Aorta (tissue), 5 donors: ENCODE measurements around the gene PRAMEF33. TPM values are rescaled to one million over a fixed set of nuclear protein-coding genes. Genes with fewer than 3 reads are reported as not detected.
"Not testable (repeated sequence)": the region's sequence is repeated elsewhere in the genome, so short reads cannot be mapped to it uniquely, and the experiment has no call there.

Source experiments
- ATAC-seq: fragments of 200-7000 bp; cut with Tn5 transposase; one replicate; pipeline ENCODE4 v1.9.1; 2022; ENCODE audit warnings: moderate library complexity; ENCODE audit not compliant: low FRiP score
- DNase-seq, 2 donors: peaks; one replicate each; pipeline ENCODE4 v3.0.0-alpha.2; 2020
- H3K27ac ChIP-seq, 2 donors: one replicate each; pipeline ENCODE4 v1.5.1; 2013; ENCODE audit warnings: low read length in 2 of 2, mild to moderate bottlenecking in 2 of 2, moderate library complexity in 2 of 2, control low read depth in 1 of 2, inconsistent platforms in 1 of 2, low read depth in 1 of 2
- H3K27me3 ChIP-seq, 2 donors: one replicate each; pipeline ENCODE4 v1.6.1; 2013; ENCODE audit warnings: control low read depth in 1 of 2, low read length in 1 of 2, mild to moderate bottlenecking in 1 of 2, moderate library complexity in 1 of 2; ENCODE audit not compliant: insufficient read depth in 2 of 2, control insufficient read depth in 1 of 2
- H3K36me3 ChIP-seq, 2 donors: one replicate each; pipeline ENCODE4 v1.6.1; 2013; ENCODE audit warnings: control low read depth in 1 of 2, low read length in 1 of 2, mild to moderate bottlenecking in 1 of 2; ENCODE audit not compliant: insufficient read depth in 2 of 2, control insufficient read depth in 1 of 2
- H3K4me1 ChIP-seq, 2 donors: one replicate each; pipeline ENCODE4 v1.6.1; 2013; ENCODE audit warnings: low read length in 2 of 2, control low read depth in 1 of 2, mild to moderate bottlenecking in 1 of 2, moderate library complexity in 1 of 2; ENCODE audit not compliant: insufficient read depth in 2 of 2, control insufficient read depth in 1 of 2
- H3K4me3 ChIP-seq, 2 donors: one replicate each; pipeline ENCODE4 v1.5.1; 2013; ENCODE audit warnings: low read length in 2 of 2, control low read depth in 1 of 2, mild to moderate bottlenecking in 1 of 2
- H3K9me3 ChIP-seq: one replicate; pipeline ENCODE4 v1.6.1; 2013; ENCODE audit warnings: mild to moderate bottlenecking, low read length; ENCODE audit not compliant: control insufficient read depth
- WGBS, 2 donors: extraction: QIAGEN DNeasy Blood & Tissue Kit; methylation state at CpG; one replicate each; pipeline ENCODE4 v1.1.7; 2013; 5-methylcytosine and 5-hydroxymethylcytosine counted together
- intact Hi-C, 2 donors: fragments of 100-400 bp; cut with DNase I; formaldehyde crosslinking; loops; one replicate each; pipeline versions ENCODE4 v1.14.2 to v1.15.0; 2022
- polyA plus RNA-seq, 2 donors: library from polyadenylated mRNA; stranded (reverse); fragments of 200-250 nt; gene quantifications; one replicate each; pipeline ENCODE4 v1.2.3, GENCODE V29; 2013
- total RNA-seq, 2 donors: library from RNA; stranded (reverse); fragmentation: NEBNext Ultra II Directional; extraction: Animal tissue kit (Norgen Biotek cat#: 25700); gene quantifications; one replicate each; pipeline ENCODE4 v1.2.1, GENCODE V29; 2021
- donor health status: healthy with polysubstance abuse.
- donor health status: Bipolar disorder and iron deficiency.
- donor health status: DM: no; HTN: no; CAD: no.
- donor health status: DM: no; HTN: no; CAD: no.
- donor health status: DM: yes; HTN: yes; CAD: no.

Gene PRAMEF33
- total and polyA plus RNA-seq, 4 donors = not detected

DNA sequence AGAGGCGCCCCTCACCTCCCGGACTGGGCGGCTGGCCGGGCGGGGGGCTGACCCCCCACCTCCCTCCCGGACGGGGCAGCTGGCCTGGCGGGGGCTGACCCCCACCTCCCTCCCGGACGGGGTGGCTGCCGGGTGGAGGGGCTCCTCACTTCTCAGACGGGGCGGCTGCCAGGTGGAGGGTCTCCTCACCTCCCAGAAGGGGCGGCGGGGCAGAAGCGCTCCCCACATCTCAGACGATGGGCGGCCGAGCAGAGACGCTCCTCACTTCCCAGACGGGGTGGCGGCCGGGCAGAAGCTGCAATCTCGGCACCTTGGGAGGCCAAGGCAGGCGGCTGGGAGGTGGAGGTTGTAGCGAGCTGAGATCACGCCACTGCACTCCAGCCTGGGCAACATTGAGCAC, 4.6 kb upstream of the PRAMEF33 start:
- intact Hi-C loops, H3K4me3 ChIP-seq, H3K27me3 ChIP-seq, ATAC-seq, H3K4me1 ChIP-seq, H3K27ac ChIP-seq, H3K36me3 ChIP-seq, DNase-seq, H3K9me3 ChIP-seq: not testable (repeated sequence)
- WGBS, 2 donors = 91 to 97% methylated on average over 4 to 14 of the region's 27 CpGs

DNA sequence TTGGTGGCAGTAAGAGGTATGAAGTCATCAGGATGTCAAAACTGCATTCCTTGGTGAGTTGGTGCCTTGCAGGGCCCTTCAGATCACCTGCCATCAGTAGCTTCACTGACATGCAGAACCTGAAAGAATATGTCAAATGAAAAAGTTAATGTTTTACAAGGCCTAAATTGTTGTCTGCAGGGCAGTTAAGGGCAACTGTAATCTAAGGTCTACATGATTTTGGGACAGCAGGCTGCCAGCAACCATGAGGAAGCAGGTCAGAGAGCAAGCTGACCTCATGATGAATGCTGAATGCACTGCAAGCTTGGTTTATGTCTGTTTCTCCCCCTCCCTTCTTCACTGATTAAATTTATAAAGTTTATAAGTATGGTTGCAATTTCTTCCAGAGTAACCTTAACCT, 1.1 kb upstream of the PRAMEF33 start:
- H3K4me3 ChIP-seq, ATAC-seq, H3K4me1 ChIP-seq, H3K27me3 ChIP-seq, H3K27ac ChIP-seq, H3K36me3 ChIP-seq, DNase-seq, H3K9me3 ChIP-seq, intact Hi-C loops: not testable (repeated sequence)

DNA sequence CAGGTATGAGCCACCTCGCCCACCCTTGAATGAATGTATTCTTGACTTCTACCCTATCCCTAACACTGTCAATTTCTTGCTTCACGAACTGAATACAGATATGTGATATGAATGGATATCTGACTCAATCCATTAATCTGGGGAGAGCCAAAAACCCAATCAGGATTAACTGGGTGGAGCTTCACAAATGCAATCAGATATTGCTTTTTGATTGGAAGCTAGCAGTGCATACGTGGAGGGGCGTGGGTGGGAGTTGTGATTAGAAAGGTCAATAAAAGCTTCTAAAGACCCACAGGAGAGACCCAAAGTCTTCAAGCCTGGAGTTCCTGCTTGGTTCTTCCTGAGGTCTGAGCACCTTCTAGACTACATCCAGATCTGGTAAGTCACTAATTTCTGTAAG, 11.9 kb downstream of the PRAMEF33 start, which contains the start of gene PRAMEF15:
Gene PRAMEF15, plus strand, starts transcription at position 301 of the 400 bp plus-strand sequence. CDS start 2,827 bp downstream, outside the sequence.
- H3K4me1 ChIP-seq, H3K27ac ChIP-seq, intact Hi-C loops, H3K9me3 ChIP-seq, H3K4me3 ChIP-seq, H3K27me3 ChIP-seq, DNase-seq, ATAC-seq, H3K36me3 ChIP-seq: not testable (repeated sequence)
- 46 to 58% methylated on average over 3 of the region's 4 CpGs for WGBS, 2 donors

DNA sequence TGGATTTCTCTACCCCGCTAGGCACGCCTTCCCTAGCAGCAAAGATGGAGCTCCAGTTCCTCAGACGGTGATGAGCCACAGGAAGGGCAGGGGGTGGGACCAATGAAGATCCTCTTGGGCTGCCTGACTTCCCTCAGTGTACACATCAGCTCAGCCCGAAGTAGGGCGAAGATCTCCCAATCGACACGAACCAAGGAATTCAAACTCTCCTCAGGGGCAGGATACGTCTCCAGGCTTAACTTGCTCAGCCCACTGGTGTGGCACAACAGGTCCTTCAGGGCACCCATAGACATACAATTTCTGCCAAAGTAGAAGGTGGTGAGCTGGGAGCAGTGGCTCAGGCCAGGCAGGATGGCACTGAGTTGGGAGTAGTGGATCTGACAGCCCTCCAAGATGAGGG, 39.2 kb downstream of the PRAMEF33 start:
- H3K4me3 ChIP-seq, ATAC-seq, H3K4me1 ChIP-seq, H3K27me3 ChIP-seq, H3K9me3 ChIP-seq, DNase-seq, H3K27ac ChIP-seq, H3K36me3 ChIP-seq, intact Hi-C loops: not testable (repeated sequence)
- WGBS, 2 donors = 83 to 92% methylated on average over 8 of the region's 8 CpGs

DNA sequence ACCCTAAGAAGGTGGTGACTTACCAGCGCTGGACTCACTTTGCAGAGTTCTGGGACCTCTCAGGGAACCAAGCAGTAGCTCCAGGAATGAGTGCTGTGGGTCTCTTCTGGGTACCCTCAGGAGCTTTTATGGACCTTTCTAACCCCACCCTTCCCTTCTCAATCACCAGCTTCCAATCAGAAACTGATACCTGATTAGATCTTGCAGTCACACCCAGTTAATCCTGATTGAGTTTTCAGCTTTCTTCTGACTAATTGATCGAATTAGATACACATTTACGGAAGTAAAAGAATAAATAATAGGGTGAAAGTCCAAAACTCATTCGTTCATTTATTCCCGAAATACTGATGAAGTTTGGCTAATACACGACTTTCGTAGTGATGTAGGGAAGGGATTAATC, 43.7 kb downstream of the PRAMEF33 start, which contains the start of gene PRAMEF14:
Gene PRAMEF14, minus strand, starts transcription at position 101 of the 400 bp plus-strand sequence. CDS start 1,820 bp downstream, outside the sequence.
- intact Hi-C loops = not testable (repeated sequence)

DNA sequence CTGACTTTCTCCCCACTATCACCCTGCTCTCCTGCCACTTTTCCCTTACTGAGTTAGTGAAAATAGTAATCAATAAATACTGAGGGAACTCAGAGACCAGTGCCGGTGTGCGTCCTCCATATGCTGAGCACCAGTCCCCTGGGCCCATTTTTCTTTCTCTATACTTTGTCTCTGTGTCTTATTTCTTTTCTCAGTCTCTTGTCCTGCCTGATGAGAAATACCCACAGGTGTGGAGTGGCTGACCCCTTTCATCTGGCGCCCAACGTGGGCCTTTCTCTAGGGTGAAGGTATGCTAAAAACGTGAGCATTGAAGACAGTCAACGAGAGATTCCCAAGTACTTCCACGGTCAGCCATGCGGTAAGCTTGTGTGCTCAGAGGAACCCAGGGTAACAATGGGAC, 50.1 kb downstream of the PRAMEF33 start:
- DNase-seq, intact Hi-C loops, H3K9me3 ChIP-seq, H3K27ac ChIP-seq, H3K4me3 ChIP-seq, ATAC-seq, H3K27me3 ChIP-seq, H3K4me1 ChIP-seq, H3K36me3 ChIP-seq: not testable (repeated sequence)
- WGBS, 2 donors = 88 to 96% methylated on average over 7 to 8 of the region's 8 CpGs

More for the DNA sequence above, 43.7 kb downstream of the PRAMEF33 start, which contains the start of gene PRAMEF14:
- ATAC-seq, H3K27ac ChIP-seq, DNase-seq, H3K9me3 ChIP-seq, H3K27me3 ChIP-seq, H3K4me1 ChIP-seq, H3K4me3 ChIP-seq, H3K36me3 ChIP-seq: not testable (repeated sequence)
- 69 to 74% methylated on average over 7 of the region's 7 CpGs for WGBS, 2 donors

DNA sequence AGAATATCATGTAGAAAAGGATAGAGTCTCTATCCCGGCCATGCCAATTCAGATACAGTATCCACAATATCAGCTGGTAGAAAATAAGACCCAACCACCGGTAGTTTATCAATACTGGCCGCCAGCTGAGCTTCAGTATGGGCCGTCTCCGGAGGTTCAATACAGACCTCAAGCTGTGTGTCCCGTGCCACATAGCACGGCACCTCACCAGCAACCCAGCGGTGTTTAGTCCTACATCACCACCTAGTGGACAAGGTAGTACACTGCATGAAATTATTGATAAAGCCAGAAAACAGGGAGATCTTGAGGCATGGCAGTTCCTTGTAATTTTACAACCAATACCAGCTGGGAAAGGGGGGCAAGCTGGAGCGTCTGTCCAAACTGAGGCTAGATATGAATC, 51.1 kb downstream of the PRAMEF33 start:
- ATAC-seq, intact Hi-C loops, H3K36me3 ChIP-seq, DNase-seq, H3K9me3 ChIP-seq, H3K27ac ChIP-seq, H3K27me3 ChIP-seq, H3K4me3 ChIP-seq, H3K4me1 ChIP-seq: not testable (repeated sequence)
- 9% methylated on average over 2 of the region's 9 CpGs; no CpG with 5 or more reads in 1 of the 2 donors for WGBS, 2 donors

DNA sequence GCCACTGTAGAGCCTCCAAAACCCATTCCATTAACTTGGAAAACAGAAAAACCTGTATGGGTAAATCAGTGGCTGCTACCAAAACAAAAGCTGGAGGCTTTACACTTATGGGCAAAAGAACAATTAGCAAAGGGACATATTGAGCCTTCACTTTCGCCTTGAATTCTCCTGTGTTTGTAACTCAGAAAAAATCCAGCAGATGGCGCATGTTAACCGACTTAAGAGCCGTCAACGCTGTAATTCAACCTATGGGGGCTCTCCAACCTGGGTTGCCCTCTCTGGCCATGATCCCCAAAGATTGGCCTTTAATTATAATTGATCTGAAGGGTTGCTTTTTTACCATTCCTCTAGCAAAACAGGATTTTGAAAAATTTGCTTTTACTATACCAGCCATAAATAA, 53.4 kb downstream of the PRAMEF33 start:
- ATAC-seq, DNase-seq, H3K36me3 ChIP-seq, intact Hi-C loops, H3K27me3 ChIP-seq, H3K27ac ChIP-seq, H3K9me3 ChIP-seq, H3K4me1 ChIP-seq, H3K4me3 ChIP-seq: not testable (repeated sequence)
- 3 to 4% methylated on average over 5 of the region's 5 CpGs for WGBS, 2 donors
